ENCODE measurements around the gene ARHGEF7. TPM values are rescaled to one million over a fixed set of nuclear protein-coding genes. Genes with fewer than 3 reads are reported as not detected.

Gene ARHGEF7
- total RNA-seq, 4 donors from 2014 or later = 11.5 to 57.2 (median 36.5) TPM

DNA sequence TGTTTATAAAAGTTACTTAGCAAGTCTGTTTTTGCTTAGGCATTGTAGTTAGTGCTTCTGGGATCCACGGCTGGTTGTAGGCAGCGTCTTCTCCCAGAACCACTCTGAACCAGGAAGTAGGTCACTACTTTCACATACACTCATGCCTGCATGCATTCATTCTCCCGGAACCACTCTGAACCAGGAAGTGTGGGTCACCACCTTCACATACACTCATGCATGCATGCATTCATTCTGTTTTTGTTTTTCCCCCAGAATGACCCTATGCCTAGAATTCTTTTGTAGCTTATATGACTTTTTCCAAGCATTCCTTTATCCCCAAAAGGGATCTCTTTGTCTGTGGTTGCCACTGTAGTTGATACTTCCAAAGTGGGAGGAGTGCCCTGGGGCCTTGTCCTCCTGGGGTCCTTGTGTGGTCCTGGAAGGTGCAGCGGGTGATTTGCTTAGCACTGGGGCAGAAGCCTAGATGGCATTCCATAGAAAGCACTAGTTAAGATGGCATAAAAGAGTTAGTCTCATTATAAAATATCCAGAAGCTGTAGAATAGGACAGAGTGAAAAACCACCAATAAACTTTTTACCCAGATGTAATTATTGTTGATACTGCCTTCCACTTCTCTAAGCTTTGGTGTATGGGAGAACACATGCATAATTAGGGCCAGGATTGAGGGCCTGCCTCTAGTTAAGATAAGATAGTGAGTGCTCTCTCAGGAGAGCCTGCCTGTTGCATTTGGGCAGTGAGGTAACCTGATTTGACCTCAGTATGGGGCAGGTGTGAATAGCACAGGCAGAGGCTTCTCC is 136.7 kb downstream of the ARHGEF7 start:
- no peak for DNase-seq
- intact Hi-C loops (cut with DNase I) = no loop called here
- Histone ChIP-seq H3K4me1 (peaks cover 0 to 32% (median 12%) of the 10 kb centered on the region in 3 donors), H3K4me3 (no peak overlapping the region), H3K36me3 (peaks cover 0 to 83% (median 0%) of the 10 kb centered on the region in 3 donors), H3K9me3 (no peaks in the 10 kb centered on the region), H3K27me3 (no peaks in the 10 kb centered on the region), H3K27ac (peak overlapping the region in 2 of 4 donors; percentile 4 to 34)
- no peak for TF ChIP-seq POLR2A (IDR thresholded peaks at IDR 0.05)
- TF ChIP-seq, protein P1, sequence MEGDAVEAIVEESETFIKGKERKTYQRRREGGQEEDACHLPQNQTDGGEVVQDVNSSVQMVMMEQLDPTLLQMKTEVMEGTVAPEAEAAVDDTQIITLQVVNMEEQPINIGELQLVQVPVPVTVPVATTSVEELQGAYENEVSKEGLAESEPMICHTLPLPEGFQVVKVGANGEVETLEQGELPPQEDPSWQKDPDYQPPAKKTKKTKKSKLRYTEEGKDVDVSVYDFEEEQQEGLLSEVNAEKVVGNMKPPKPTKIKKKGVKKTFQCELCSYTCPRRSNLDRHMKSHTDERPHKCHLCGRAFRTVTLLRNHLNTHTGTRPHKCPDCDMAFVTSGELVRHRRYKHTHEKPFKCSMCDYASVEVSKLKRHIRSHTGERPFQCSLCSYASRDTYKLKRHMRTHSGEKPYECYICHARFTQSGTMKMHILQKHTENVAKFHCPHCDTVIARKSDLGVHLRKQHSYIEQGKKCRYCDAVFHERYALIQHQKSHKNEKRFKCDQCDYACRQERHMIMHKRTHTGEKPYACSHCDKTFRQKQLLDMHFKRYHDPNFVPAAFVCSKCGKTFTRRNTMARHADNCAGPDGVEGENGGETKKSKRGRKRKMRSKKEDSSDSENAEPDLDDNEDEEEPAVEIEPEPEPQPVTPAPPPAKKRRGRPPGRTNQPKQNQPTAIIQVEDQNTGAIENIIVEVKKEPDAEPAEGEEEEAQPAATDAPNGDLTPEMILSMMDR (IDR thresholded peaks at IDR 0.05) = no peak
- WGBS, 2 donors = 65 to 74% methylated on average over 3 to 4 of the region's 4 CpGs

DNA sequence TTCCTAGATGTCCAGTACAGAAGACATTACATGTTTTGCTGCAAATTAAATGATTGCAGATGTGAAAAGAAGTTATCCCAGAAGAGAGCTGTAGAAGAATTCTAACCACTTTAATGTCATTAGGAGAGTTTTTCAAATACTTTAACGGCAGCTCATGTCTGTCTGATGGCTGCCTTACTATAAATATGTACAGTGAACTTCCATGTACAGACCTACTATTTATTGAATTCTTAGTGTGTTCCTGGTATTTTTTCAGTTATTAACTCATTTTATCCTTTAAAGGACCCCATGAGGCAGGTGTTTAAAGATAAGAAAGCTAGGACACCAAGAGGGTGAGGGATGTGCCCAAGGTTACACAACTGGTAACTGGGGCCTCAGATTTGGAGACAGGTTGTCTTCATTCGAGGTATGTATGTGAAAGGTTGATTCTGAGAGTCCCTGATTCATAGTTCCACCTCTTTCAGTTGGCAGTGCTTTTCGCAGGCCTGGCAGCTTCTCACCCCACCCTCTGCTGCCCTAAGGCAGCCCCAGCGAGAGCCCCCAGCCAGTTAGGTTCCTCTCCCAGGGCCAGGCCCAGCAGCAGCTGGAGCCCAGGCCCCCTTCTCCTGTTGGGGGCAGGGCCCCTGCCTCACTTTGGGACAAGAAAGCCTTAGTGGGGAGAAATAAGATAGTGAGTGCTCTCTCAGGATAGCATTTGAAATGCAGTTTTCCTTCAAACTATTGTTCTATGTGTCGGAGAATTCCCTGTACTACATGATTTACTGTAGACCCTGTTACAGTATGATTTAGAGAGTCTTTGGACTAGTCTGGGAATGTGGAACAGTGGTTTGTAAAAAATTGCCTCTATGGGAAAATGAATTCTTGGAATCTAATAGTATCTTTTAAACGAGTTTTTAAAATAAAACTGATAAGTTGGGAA is 137.6 kb downstream of the ARHGEF7 start:
- Histone ChIP-seq H3K27me3 (no peaks in the 10 kb centered on the region), H3K36me3 (peaks cover 0 to 83% (median 0%) of the 10 kb centered on the region in 3 donors), H3K4me3 (no peak overlapping the region), H3K9me3 (no peaks in the 10 kb centered on the region), H3K4me1 (peaks cover 0 to 28% (median 12%) of the 10 kb centered on the region in 3 donors), H3K27ac (peak overlapping the region in 2 of 4 donors; percentile 34 to 38)
- intact Hi-C loops (cut with DNase I) = no loop called here
- WGBS, 2 donors = 71 to 76% methylated on average over 4 to 6 of the region's 6 CpGs
- DNase-seq = no peak
- TF ChIP-seq POLR2A (IDR thresholded peaks at IDR 0.05) = no peak
- TF ChIP-seq, protein P1 (IDR thresholded peaks at IDR 0.05) = no peak

DNA sequence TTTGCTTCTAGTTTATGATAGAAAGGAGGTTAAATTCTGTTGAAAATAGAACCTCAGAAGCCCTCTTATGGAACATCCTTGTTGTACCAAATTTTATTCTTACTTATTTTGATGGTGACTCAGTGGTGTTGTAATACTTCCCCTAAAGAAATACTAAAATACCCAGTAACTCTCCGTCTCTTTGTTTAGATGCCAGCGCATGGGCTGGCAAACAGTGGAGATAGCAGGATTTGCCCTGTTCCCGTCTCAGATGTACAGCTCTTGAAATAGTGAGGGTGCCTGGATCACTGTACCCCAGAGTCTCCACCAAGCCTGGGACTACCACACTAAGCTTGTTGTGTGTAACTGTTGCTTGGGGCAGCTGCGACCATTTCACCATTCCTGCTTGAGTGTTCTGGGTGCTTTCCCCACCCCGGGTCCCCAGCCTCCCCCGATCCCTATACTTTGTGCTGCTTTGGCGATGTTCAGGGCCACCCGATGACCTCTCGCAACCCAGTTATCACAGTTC is 138.3 kb downstream of the ARHGEF7 start:
- Histone ChIP-seq H3K4me1 (peaks cover 0 to 28% (median 12%) of the 10 kb centered on the region in 3 donors), H3K27me3 (no peaks in the 10 kb centered on the region), H3K27ac (peak overlapping the region in 2 of 4 donors; percentile 34 to 38), H3K36me3 (peaks cover 2 to 83% (median 4%) of the 10 kb centered on the region in 3 donors), H3K9me3 (no peaks in the 10 kb centered on the region), H3K4me3 (no peak overlapping the region)
- no peak for DNase-seq
- no peak for TF ChIP-seq POLR2A (IDR thresholded peaks at IDR 0.05)
- TF ChIP-seq, protein P1 (IDR thresholded peaks at IDR 0.05) = no peak
- WGBS, 2 donors = 87 to 93% methylated on average over 4 to 9 of the region's 9 CpGs
- intact Hi-C loops (cut with DNase I) = no loop called here

DNA sequence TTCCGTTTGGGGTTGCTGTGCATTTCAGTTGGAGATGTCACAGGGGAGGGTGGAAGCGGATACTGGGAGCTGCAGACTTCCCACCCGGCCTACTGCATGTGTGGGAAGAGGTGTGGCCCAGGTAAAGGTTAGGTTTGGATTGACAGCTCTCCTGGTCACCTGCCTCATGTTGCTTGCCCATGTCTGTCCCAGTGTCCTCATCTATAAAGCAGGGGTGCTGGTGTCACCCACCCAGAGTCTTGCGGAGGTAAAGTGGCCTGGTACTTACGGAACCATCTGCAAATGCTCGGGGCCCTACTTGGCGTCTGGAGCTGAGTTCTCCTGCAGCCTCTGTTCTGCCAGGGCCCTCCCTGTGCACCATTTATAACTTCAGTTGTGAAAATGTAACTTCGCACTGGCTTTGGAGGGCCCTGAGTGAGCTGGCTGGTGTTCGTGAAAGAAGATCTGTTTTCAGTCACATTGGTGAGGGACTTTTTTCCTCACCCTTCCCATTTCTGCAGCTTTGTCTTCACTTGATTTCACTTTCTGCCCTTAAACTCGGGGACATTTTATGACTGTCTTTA is 140.2 kb downstream of the ARHGEF7 start:
- Histone ChIP-seq H3K9me3 (no peaks in the 10 kb centered on the region), H3K27ac (no peak overlapping the region), H3K36me3 (peaks cover 8 to 82% (median 8%) of the 10 kb centered on the region in 3 donors), H3K27me3 (no peaks in the 10 kb centered on the region), H3K4me3 (no peak overlapping the region), H3K4me1 (peaks cover 0 to 28% (median 12%) of the 10 kb centered on the region in 3 donors)
- WGBS, 2 donors = 90 to 92% methylated on average over 7 to 10 of the region's 10 CpGs
- intact Hi-C loops (cut with DNase I) = no loop called here
- TF ChIP-seq, protein P1 (IDR thresholded peaks at IDR 0.05) = no peak
- TF ChIP-seq POLR2A (IDR thresholded peaks at IDR 0.05) = no peak
- no peak for DNase-seq
